Upper lobe of left lung (tissue), 4 donors: ENCODE results near the gene CFAP68.

Source experiments
- EP300 ChIP-seq, 4 donors: sonication (generic); formaldehyde crosslinking; IDR thresholded peaks; one replicate each; pipeline ENCODE4 v1.5.1; 2017; ENCODE audit warnings: antibody characterized with exemption in 4 of 4, control low read depth in 2 of 4
- TF ChIP-seq, protein P1 (sequence below), 6 experiments: fragments of 450-650 bp in 4 of 6; fragments of 200-600 bp in 2 of 6; sonication (generic) in 2 of 6; IDR thresholded peaks; one replicate each; pipeline ENCODE4 v1.5.1; 2016 to 2019; ENCODE audit warnings: antibody characterized with exemption in 6 of 6

DNA sequence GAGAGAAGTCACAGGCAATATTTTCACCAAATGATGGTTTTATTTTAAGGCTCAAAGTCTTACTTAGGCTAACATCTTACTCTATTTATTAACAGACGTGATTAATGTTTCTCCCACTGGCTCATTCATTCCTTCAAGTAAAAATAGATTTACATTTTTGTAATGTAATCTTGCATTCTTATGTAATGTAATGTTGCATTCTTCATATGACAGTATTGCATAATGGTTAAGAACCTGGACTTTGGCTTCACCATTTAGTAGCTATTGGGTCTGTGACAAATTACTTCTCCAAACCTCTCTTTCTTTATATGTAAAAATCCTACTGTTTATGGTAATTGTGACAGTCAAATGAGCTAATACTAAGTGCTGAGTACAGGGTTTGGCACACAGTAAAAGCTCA, 54.5 kb downstream of the CFAP68 start:
- TF ChIP-seq EP300 (IDR thresholded peaks at IDR 0.05) = no peak
- TF ChIP-seq, protein P1, sequence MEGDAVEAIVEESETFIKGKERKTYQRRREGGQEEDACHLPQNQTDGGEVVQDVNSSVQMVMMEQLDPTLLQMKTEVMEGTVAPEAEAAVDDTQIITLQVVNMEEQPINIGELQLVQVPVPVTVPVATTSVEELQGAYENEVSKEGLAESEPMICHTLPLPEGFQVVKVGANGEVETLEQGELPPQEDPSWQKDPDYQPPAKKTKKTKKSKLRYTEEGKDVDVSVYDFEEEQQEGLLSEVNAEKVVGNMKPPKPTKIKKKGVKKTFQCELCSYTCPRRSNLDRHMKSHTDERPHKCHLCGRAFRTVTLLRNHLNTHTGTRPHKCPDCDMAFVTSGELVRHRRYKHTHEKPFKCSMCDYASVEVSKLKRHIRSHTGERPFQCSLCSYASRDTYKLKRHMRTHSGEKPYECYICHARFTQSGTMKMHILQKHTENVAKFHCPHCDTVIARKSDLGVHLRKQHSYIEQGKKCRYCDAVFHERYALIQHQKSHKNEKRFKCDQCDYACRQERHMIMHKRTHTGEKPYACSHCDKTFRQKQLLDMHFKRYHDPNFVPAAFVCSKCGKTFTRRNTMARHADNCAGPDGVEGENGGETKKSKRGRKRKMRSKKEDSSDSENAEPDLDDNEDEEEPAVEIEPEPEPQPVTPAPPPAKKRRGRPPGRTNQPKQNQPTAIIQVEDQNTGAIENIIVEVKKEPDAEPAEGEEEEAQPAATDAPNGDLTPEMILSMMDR (IDR thresholded peaks at IDR 0.05) = no peak
